ENCODE measurements around the gene PLIN3.
A peak's percentile ranks its signal among the peaks of the same experiment; 100 is the strongest.
"Not testable (repeated sequence)": the region's sequence is repeated elsewhere in the genome, so short reads cannot be mapped to it uniquely, and the experiment has no call there.

Gene PLIN3, protein sequence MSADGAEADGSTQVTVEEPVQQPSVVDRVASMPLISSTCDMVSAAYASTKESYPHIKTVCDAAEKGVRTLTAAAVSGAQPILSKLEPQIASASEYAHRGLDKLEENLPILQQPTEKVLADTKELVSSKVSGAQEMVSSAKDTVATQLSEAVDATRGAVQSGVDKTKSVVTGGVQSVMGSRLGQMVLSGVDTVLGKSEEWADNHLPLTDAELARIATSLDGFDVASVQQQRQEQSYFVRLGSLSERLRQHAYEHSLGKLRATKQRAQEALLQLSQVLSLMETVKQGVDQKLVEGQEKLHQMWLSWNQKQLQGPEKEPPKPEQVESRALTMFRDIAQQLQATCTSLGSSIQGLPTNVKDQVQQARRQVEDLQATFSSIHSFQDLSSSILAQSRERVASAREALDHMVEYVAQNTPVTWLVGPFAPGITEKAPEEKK

DNA sequence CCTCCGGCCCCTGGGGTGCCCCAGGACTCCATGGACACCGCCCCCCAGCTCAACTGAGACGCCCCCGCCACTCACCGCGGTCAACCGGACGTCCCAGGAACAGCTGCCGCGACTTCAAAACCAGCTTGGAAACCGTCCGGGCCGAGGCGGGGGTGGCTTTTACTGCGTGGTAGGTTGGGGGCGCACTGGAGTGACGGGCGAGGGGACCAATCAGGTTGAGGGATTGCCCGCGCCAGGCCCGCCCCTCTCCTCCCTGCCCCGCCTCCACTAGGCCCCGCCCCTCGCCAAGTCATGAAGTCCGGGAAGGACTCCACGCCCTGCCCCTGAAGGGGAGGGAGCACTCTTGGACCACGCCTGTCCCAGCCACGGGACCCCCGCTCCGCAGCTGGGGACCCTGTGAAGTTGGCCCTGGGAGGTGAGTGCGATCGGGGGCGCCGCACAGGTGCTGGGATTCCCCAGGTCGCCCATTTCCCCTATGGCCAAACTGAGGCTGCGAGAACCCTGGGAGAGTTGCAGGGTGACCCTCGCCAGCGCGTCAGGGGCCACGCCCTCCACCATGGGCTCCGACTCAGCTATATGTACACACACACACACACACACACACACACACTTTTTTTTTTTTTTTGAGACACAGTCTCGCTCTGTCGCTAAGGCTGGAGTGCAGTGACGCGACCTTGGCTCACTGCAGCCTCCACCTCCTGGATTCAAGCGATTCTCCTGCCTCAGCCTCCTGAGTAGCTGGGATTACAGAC lies at the start of gene PLIN3:
TSS of gene PLIN3 (minus strand) at position 134 of the 752 bp plus-strand sequence. CDS start 6,273 bp downstream, outside the sequence.
- DNase-seq, result peak; percentile 87

DNA sequence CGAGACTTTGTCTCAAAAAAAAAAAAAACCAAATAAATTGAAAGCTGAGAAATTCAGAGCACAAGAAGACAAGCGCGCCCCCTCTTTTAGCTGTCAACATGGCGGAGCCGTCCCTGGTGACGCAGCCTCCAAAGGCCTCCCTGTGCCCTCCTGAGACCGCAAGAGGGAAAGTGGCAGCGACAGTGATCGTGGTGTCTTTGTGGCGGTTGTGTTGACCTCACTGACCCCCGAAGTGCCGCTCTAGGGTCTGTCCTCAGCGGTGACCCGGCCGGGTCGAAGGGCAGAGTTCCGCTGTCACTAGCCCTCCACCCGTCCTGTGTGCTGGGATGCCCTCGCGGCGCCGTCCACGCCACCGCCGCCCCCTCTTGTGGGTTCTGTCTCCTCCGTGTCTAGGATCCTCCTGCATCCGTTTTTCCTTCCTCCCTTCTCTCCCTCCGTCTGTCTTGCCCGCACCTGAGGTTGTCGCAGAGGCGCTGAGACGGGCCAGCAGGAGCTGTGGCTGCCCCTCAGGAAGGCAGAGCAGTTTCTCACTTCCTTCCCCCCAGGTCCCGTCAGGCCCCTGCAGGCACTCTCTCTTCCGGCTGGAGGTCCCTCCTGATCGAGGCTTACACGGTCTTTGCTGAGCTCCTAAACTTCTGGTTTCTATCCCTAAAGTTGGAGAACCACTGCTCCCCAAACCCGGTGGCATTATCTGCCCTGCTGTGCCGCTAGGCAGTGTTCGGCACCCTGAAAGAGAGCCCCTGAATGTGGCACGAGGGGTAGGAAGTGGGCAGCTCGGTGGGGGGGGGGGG lies 49.0 kb upstream of the PLIN3 start:
- peak; percentile 91 for DNase-seq

DNA sequence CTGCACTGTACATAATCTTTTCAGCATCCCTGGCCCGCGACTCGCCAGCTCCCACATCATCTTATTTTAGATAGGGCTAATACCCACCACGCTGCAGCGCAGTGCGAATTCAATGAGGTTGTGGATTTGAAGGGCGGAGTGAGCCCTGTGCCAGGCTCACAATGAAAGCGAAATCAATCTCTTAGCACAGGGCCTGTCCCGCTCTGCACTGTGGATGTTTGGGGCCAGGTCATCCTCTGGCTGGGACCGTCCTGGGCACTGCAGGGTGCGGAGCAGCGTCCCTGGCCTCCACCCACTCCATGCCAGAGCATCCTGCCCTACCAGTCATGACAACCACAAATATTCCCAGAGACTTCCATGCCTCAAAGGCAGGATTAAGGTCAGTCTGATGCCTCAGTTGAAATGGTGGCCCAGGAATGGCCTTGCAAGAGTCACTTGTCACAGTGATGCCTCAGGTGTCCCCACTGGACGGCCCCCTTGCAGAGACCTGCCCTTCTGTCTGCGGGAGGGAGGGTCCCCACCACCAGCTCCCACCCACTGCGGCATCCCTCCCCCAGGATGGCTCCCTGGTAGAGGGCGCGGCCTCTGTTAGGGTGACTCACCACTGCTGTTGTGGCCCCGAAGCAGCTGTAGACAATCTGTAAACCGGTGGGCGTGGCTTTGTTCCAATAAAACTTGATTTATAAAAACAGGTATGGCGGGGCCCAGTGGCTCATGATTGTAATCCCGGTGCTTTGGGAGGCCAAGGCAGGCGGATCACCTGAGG lies 47.5 kb upstream of the PLIN3 start:
- no peak for DNase-seq

DNA sequence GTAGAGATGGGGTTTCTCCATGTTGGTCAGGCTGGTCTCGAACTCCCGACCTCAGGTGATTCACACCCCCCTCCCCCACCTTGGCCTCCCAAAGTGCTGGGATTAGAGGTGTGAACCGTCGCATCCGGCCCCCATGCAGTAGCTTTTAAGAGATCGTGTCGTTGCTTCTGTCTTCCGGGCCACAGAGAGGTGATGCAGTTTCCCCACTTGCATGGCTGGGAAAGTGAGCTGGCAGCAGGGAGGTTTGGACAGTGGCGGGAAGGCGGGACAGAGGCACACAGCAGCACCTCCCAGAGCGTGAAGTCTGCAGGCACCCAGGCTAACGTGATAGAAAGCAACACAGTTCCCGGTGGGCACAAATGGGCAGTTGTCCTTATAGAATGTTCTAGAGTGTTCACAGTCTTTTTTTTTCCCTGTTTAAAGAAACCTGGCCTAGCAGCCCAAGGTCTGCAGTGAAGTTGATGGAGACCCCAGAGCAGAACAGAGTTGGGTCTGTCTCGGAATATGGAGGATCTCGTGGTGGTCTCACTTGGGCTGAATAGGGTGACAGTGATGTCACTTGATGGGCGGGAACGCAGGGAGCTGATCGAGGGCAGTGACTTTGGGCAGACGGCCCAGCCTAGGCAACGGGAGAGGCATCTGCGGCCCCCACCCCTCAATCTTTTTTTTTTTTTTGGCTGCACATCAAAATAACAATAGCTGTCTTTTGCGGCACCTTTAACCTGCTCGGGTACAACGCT lies 46.7 kb upstream of the PLIN3 start:
- DNase-seq, result no peak

DNA sequence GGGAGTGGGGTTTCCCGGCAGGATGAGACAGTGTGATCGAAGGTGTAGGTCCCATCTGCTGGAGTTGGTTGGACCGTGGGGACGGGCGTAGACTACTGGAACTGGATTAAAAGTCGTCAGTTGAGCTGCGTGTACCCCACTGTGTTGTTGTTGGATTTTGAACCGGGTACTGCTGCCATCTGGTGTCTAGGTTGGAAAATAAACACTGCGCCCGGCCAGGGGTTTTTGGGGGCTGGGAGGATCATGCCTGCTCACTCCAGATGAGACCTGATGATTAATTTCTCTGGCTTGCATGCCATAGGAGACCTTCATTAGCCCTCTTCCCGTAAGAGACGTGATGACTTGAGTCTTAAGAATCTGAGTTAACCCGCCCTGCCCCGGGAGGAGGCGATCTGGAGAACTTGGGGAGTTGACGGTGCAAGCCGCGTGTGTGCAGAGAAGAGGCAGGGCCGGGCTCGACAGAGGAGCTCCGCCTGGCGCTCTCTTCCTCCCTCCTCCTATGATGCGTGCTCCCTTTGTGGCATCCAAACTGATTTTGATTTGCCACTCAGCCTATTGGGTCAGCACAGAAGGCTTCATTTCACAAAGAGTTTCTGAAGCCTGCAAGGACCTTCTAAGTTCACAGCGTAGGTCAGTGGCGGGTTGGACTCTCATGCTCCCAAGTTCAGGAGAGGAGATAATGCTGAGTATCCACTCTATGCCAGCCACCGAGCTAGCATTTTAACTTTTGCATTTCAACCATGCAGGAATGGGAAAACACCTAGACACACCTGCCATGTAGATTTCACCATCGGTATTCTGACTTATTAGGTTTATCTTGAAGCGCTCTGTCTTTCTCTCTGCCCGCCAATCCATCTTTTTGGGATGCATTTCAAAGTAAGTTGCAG lies 44.6 kb upstream of the PLIN3 start:
- no peak for DNase-seq

DNA sequence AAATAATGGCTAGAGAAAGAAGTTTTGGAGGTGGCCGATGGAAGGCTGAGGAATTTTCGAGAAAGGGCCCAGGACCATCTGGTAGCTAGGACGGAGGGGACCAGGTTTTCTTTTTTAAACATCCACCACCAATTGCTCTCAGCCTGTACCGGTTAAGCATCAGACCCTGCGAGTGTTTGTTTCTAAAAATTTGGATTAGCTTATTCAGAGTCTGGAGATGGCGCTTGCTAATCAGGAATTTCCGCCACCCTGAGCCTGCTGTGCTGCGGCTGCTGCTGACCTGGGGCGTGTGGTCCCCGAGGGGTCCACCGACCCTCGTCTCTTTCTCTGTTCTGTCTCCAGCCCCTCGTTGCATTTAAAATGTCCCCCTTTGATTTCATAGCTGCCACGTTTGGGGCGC lies 43.8 kb upstream of the PLIN3 start:
- no peak for DNase-seq

DNA sequence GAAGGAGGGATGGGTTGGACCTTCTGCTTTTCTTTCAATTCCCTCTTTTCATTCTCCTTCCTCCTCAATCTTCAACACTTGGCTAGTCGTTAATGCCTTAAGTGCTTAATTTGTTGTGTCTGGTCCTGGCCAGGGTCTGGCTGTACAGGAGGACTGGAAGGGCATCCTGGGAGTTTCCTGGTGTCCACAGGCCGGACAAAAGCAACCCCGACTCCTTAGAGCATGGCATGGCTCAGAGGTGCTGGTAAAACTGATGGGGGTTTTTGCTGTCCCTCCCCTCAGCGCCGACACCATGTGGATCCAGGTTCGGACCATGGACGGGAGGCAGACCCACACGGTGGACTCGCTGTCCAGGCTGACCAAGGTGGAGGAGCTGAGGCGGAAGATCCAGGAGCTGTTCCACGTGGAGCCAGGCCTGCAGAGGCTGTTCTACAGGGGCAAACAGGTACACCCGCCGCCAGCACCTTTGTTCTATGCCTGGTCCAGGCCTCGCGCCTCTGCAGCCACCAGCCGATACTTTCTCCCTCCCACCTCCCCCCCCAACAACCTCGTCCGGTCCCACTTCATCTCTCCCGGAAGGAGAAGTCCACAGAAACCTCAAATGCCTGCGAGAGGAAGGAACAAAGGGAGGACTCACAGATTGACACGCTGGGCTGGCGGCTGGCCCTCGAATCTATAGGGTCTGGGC lies 43.3 kb upstream of the PLIN3 start:
- peak; percentile 78 for DNase-seq

DNA sequence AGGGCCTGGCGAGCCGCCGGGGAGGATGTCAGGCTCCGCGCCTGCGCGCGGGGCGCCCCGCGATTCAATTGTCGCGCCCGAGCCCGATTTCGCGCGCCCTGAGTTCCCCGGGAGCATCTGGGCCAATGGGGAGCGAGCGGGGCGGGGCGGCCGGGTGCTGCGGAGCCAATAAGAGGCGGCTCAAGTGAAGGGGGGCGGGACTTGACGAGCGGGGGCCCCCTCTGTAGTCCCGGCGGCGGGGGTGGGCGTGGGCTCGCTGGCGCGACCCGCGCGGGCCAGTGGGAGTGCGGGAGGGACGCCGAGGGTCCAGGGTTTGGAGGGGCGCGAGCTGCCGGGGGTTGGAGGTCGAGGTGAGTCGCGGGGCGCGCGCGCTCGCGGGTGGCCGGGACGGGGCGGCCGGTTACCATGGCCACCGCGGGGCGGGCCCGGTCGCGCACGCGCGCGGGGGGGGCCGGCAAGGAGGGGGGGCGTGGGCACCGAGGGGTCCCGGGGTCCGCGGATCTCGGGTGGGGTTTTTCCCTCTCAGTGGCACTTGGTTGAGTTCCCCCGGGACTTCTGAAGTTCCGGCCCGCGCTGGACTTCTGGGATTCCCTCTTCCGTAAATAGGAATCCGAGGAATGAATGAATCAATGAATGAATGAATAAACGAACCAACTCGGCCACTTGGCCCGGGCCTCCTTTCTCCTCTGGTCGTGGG lies 42.6 kb upstream of the PLIN3 start:
- peak; percentile 92 for DNase-seq

DNA sequence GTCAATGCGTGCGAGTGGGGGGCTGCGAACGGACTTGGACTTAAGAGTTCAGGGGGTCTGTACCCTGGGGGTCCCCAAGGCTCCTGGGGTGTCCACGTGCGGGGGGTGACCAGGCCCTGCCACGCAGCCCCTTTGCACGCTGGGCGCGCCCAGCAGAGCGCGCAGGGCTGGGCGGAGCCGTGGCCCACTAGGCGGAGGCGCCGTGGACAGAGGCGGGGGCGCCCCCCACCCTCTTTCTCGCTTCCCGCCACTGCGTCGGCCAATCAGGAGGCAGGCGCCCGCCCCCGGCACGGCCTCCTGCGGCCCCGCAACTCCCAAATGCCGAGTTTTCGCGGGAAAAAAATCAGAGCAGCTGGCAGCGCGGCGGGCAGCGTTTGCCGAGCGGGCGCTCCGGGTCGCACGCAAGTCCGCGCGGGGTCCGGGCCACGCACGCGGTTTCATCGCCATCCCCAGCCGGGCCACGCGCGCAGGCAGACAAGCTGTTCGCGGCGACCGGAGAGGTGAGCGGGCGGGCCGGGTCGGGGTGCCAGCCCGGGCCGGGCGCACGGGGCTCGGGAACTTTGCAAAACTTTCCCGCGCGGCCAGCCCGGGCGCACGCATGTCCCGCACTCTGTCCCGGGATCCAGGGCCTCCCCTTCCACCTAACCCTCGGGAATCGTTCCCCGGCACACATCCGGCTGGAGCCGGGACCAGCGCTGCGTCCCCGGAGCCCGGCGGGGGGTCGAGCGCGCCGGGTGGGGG lies 41.9 kb upstream of the PLIN3 start, which contains the start of gene UHRF1:
TSS of gene UHRF1 (plus strand) at position 346 of the 741 bp plus-strand sequence. CDS start 1,385 bp downstream, outside the sequence.
- DNase-seq, result peak; percentile 68

DNA sequence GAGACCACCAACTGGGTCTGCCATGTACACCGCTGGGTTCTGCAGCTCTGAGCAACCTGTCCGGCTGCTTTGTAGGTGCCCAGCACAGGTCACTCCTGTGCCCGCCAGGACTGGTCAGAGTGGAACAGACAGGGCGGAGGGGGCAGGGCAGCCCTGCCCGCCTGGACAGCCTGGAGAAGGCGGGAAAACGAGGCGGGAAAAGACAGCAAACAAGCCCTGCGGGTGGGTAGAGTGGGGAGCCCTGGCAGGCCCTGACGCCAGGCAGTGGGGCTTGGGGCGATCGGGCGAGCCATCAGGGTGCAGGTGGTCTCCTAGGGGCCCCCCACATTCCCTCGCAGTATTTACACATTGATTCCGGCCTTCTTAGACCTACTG lies 41.3 kb upstream of the PLIN3 start:
- no peak for DNase-seq

DNA sequence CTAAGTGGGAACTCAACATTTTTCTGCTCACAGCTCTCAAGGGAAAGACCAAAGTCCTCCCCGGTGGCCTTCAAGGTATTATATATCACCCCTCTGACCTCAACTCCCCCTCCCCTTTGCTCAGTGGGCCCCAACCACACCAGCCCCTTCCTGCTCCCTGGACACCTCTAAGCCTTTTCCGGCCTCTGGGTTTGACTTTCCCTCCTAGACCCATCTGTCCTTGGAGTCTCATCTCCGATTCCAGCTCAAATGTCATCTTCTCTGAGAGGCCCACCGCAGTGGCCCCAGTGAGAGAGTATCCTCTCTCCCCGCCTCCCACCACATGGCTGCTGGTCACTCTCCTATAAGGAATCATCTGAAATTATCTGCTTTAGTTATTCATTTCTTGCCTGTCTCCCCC lies 40.9 kb upstream of the PLIN3 start:
- DNase-seq, result no peak

DNA sequence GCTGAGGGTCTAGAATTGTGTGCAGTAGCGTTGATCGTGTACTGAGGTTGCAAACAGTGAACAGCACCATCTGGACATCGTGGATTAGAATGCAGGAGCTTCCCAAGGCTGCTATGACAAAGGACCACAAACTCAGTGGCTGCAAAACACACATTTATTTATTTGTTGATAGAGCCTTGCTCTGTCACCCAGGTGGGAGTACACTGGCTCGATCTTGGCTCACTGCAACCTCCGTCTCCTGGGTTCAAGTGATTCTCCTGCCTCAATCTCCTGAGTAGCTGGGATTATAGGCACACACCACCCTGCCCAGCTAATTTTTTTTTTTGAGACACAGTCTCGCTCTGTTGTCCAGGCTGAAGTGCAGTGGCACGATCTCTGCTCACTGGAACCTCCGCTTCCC lies 39.5 kb upstream of the PLIN3 start:
- no peak for DNase-seq

DNA sequence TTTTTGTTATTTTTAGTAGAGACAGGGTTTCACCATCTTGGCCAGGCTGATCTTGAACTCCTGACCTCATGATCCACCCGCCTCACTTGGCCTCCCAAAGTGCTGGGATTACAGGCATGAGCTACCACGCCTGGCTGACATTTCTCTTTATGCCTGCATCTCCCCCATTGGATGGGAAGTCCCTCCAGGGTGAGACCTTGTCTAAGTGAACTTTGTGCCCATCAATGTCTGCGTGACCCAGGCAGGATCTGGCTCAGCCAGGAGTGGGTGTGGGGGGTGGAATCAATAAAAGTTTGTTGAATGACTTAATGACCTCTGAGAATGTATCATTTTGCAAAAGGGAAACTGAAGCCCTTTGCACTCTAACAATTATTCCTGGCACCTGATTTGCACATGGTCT lies 37.0 kb upstream of the PLIN3 start:
- no peak for DNase-seq

DNA sequence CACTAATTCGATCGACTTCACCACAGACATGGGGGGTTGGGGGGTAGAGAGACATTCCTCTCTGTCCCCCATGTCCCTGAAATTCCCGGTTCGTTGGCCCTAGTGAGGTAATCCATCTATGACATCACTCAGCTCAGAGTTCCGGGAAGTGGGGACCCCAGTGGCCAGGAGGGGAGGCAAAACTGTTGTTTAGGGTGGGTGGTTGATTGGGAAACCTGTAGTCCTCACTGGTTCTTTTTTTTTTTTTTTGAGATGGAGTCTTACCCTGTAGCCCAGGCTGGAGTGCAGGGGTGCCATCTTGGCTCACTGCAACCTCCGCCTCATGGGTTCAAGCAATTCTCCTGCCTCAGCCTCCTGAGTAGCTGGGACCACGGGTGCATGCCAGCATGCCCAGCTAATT lies 35.3 kb upstream of the PLIN3 start, which contains the start of gene ARRDC5:
TSS of gene ARRDC5 (minus strand) at position 101 of the 400 bp plus-strand sequence. CDS start at position 30, 71 bp downstream.
- DNase-seq, result no peak

DNA sequence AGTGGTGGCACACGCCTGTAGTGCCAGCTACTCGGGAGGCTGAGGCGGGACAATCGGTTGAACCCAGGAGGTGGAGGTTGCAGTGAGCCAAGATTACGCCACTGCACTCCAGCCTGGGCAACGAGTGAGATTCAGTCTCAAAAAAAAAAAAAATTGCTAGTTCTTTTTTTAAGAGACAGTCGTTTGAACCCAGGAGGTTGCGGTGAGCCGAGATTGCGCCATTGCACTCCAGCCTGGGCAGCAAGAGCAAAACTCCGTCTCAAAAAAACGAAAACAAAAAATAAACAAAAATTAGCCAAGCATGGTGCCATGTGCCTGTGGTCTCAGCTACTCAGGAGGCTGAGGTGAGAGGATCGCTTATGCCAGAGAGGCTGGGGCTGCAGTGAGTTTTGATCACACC lies 33.4 kb upstream of the PLIN3 start:
- DNase-seq, result not testable (repeated sequence)

DNA sequence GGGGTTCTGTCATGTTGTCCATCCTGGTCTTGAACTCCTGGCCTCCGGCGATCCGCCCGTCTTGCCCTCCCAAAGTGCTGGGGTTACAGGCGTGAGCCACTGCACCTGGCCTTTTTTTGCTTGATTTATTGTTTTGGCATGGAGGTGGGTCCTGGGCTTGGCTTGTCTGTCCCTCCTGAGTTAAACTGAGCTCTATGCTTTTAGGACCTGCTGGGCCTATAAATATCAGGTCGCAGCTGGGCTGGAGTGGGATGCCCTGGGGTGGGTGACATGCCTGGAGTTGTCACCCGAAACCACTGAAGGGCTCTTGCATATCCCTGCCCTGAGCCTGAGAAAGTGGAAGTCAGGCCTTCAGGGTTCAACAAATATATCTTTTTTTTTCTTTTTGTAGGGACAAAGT lies 29.7 kb upstream of the PLIN3 start:
- no peak for DNase-seq

DNA sequence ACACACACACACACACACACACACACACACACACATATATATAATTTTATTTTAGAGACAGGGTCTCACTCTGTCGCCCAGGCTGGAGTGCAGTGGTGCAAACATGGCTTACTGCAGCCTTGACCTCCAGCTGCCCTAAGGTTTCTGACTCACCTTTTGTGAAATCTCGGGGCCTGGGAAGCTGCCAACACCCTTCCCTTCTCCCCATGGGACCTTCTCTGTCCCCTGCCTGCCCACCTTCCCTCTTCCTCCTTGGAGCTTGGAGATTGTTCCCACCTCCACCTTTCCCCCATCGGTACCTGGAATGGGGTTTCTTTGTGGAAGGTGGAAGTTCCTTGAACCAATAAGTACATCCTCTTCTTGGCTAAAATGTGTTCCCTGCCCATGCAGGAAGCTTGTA lies 28.9 kb upstream of the PLIN3 start:
- DNase-seq, result no peak

DNA sequence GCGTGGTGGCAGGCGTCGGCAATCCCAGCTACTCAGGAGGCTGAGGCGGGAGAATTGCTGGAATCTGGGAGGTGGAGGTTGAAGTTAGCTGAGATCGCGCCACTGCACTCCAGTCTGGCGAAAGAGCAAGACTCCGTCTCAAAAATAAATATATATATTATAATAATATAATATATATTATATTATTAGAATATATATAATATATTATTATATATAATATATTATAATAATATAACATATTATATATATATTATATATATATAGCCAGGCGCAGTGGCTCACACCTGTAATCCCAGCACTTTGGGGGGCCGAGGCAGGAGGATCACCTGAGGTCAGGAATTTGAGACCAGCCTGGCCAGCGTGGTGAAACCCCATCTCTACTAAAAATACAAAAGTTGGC lies 25.5 kb upstream of the PLIN3 start:
- DNase-seq, result not testable (repeated sequence)

DNA sequence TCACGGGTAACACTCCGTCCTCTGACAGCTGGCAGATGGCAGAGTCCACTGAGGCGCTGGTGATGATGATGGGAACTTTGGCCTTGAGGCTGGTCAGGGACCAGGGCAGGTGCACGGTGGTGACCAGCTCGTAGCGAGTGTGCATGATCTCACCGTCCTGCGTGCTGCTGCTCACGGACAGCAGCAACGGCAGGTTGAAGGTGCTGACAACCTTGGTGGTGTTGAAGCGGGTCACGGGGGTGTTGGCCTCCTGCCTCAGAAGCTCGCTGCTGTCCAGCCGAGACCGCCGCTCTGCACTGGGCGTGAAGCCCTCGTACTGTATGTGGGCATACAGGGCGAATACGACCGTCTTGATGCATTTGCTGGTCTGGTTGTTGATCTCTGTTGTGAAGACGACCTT lies 23.6 kb upstream of the PLIN3 start:
- no peak for DNase-seq

All from GDM1 (cell line).